Caco-2 (cell line): ENCODE results near the gene PIGL. TPM values are rescaled to one million over a fixed set of nuclear protein-coding genes. Genes with fewer than 3 reads are reported as not detected.
A peak's percentile ranks its signal among the peaks of the same experiment; 100 is the strongest.

ENCODE experiments used
- BruUV-seq: library from RNA; stranded (reverse); fragments of 400-500 nt; replicated peaks from 2 replicates; lab custom pipeline; 2021; lab: Mats Ljungman, UMichigan
- CTCF ChIA-PET: fragments of 300-600 bp; sonication (Branson Sonifier 250); formaldehyde crosslinking; loops from one replicate; lab custom pipeline; 2022; ENCODE audit warnings: antibody characterized with exemption; lab: Charles Lee
- POLR2A ChIA-PET: fragments of 300-600 bp; sonication (Branson Sonifier 250); formaldehyde crosslinking; loops from one replicate; lab custom pipeline; 2022; ENCODE audit warnings: antibody characterized with exemption; lab: Charles Lee
- DNase-seq, 2 experiments: peaks; one replicate each; pipeline versions ENCODE4 v3.0.0 to v3.0.0-alpha.2; 2020 to 2022
- H3K27me3 ChIP-seq: replicated peaks from 2 replicates; pipeline ENCODE4 v1.6.0; 2011; ENCODE audit warnings: low read length; ENCODE audit not compliant: control insufficient read depth, insufficient read depth
- H3K36me3 ChIP-seq: 2 replicates; pipeline ENCODE4 v1.5.1; 2011; ENCODE audit warnings: low read length; ENCODE audit not compliant: control insufficient read depth, insufficient read depth
- H3K4me1 ChIP-seq: fragments of 250-450 bp; sonication (Bioruptor Pico); 2 replicates; pipeline ENCODE4 v1.5.1; 2020; ENCODE audit warnings: mild to moderate bottlenecking
- H3K4me3 ChIP-seq: 2 replicates; pipeline ENCODE4 v1.5.1; 2011; ENCODE audit warnings: low read depth, mild to moderate bottlenecking, control low read depth, low read length
- H3K9me3 ChIP-seq: fragments of 250-450 bp; sonication (Bioruptor Pico); 2 replicates; pipeline ENCODE4 v1.5.1; 2020; ENCODE audit warnings: mild to moderate bottlenecking, moderate library complexity
- H3K27ac Mint-ChIP-seq: one replicate; pipeline ENCODE4 v1.8.0; 2022; ENCODE audit warnings: mixed read lengths; ENCODE audit not compliant: unreplicated experiment
- H3K27me3 Mint-ChIP-seq: one replicate; pipeline ENCODE4 v1.8.0; 2022; ENCODE audit warnings: mixed read lengths; ENCODE audit not compliant: insufficient read depth, unreplicated experiment
- H3K36me3 Mint-ChIP-seq: one replicate; pipeline ENCODE4 v1.8.0; 2022; ENCODE audit warnings: mild to moderate bottlenecking, mixed read lengths; ENCODE audit not compliant: insufficient read depth, unreplicated experiment
- H3K4me1 Mint-ChIP-seq: one replicate; pipeline ENCODE4 v1.8.0; 2022; ENCODE audit warnings: low read depth, mixed read lengths; ENCODE audit not compliant: unreplicated experiment
- H3K4me3 Mint-ChIP-seq: one replicate; pipeline ENCODE4 v1.8.0; 2022; ENCODE audit warnings: mild to moderate bottlenecking, moderate library complexity, mixed read lengths; ENCODE audit not compliant: unreplicated experiment
- H3K9me3 Mint-ChIP-seq: one replicate; pipeline ENCODE4 v1.8.0; 2022; ENCODE audit warnings: mixed read lengths; ENCODE audit not compliant: unreplicated experiment
- CTCF ChIP-seq, 2 experiments: fragments of 200-600 bp in 1 of 2; IDR thresholded peaks; 1 replicate in 1 of 2; 2 replicates in 1 of 2; pipeline versions ENCODE4 v1.5.1 to v1.8.0; 2011 to 2022; ENCODE audit warnings: antibody characterized with exemption in 1 of 2, control low read depth in 1 of 2, inconsistent platforms in 1 of 2, low read depth in 1 of 2, low read length in 1 of 2, mild to moderate bottlenecking in 1 of 2, moderate library complexity in 1 of 2; ENCODE audit not compliant: insufficient read depth in 1 of 2, severe bottlenecking in 1 of 2, unreplicated experiment in 1 of 2
- intact Hi-C: fragments of 100-400 bp; cut with micrococcal nuclease; formaldehyde crosslinking; loops from one replicate; pipeline ENCODE4 v1.10.0; 2022; ENCODE audit not compliant: unreplicated experiment
- total RNA-seq: library from RNA; stranded (reverse); gene quantifications from 2 replicates; pipeline ENCODE4 v1.2.3, GENCODE V29; 2022

Gene PIGL
- total RNA-seq, 1 experiment from 2014 or later, result 21.1 TPM

GRCh38 chr17:16339402-16339801, 122.4 kb downstream of the PIGL start:
- ChIA-PET POLR2A (no interaction called here), CTCF (interaction anchor here (1.0 kb wide), 1 partner anchor 24 kb away, joined by 4 read pairs; no protein-coding TSS in a partner anchor)
- no peak for DNase-seq
- Histone ChIP-seq H3K9me3 (no peaks in the 10 kb centered on the region), H3K4me3 (no peak overlapping the region), H3K36me3 (no peaks in the 10 kb centered on the region), H3K4me1 (no peaks in the 10 kb centered on the region; the same call in 1 of the 2 replicates), H3K27me3 (no peaks in the 10 kb centered on the region)
- intact Hi-C loops, result no loop called here
- H3K36me3 Mint-ChIP-seq, result peaks cover 10% of the 10 kb centered on the region
- H3K27me3 Mint-ChIP-seq, result no peaks in the 10 kb centered on the region
- no TSS peak for BruUV-seq
- H3K4me1 Mint-ChIP-seq, result peaks cover 8% of the 10 kb centered on the region
- H3K9me3 Mint-ChIP-seq, result no peaks in the 10 kb centered on the region
- no peak overlapping the region for H3K27ac Mint-ChIP-seq
- H3K4me3 Mint-ChIP-seq, result no peak overlapping the region
- TF ChIP-seq CTCF (IDR thresholded peaks at IDR 0.05; ENCODE audit: insufficient read depth in 1 of 2, low read depth in 1 of 2, low read length in 1 of 2, severe bottlenecking in 1 of 2, unreplicated experiment in 1 of 2), result no peak

GRCh38 chr17:16339959-16340358, 122.9 kb downstream of the PIGL start:
- TF ChIP-seq CTCF (IDR thresholded peaks at IDR 0.05; ENCODE audit: insufficient read depth in 1 of 2, low read depth in 1 of 2, low read length in 1 of 2, severe bottlenecking in 1 of 2, unreplicated experiment in 1 of 2), result no peak
- Histone ChIP-seq H3K4me1 (no peaks in the 10 kb centered on the region; the same call in 1 of the 2 replicates), H3K27me3 (no peaks in the 10 kb centered on the region), H3K9me3 (no peaks in the 10 kb centered on the region), H3K4me3 (no peak overlapping the region), H3K36me3 (no peaks in the 10 kb centered on the region)
- peak in 1 of 2 experiments; percentile 19 for DNase-seq
- Mint-ChIP-seq H3K36me3 (peaks cover 13% of the 10 kb centered on the region), H3K4me1 (peaks cover 8% of the 10 kb centered on the region), H3K9me3 (no peaks in the 10 kb centered on the region), H3K27ac (no peak overlapping the region), H3K4me3 (peak overlapping the region; percentile 43), H3K27me3 (no peaks in the 10 kb centered on the region)
- intact Hi-C loops, result no loop called here
- POLR2A ChIA-PET, result no interaction called here
- CTCF ChIA-PET, result interaction anchor here (1.0 to 1.4 kb wide), 2 partner anchors 13 to 24 kb away, joined by 4 to 5 read pairs; partner anchors contain the start of gene CENPV
- BruUV-seq, result no TSS peak

GRCh38 chr17:16342979-16343378, 126.0 kb downstream of the PIGL start:
- intact Hi-C loops, result no loop called here

More at GRCh38 chr17:16342979-16343378, 126.0 kb downstream of the PIGL start:
- no peaks in the 10 kb centered on the region; the same call in 1 of the 2 replicates for H3K4me1 ChIP-seq
- no peak overlapping the region for H3K4me3 ChIP-seq
- Mint-ChIP-seq H3K27me3 (no peaks in the 10 kb centered on the region), H3K27ac (no peak overlapping the region), H3K9me3 (no peaks in the 10 kb centered on the region), H3K36me3 (peaks cover 26% of the 10 kb centered on the region), H3K4me1 (peaks cover 8% of the 10 kb centered on the region), H3K4me3 (no peak overlapping the region)
- no peaks in the 10 kb centered on the region for H3K9me3 ChIP-seq
- DNase-seq, result no peak
- H3K36me3 ChIP-seq, result no peaks in the 10 kb centered on the region
- POLR2A ChIA-PET, result no interaction called here
- no peak for TF ChIP-seq CTCF (IDR thresholded peaks at IDR 0.05; ENCODE audit: insufficient read depth in 1 of 2, low read depth in 1 of 2, low read length in 1 of 2, severe bottlenecking in 1 of 2, unreplicated experiment in 1 of 2)
- BruUV-seq, result no TSS peak
- CTCF ChIA-PET, result no interaction called here
- no peaks in the 10 kb centered on the region for H3K27me3 ChIP-seq
